Activated naive CD8-positive, alpha-beta T cell treated with anti-CD3 and anti-CD28 coated beads, Interleukin-2, amount 50 U/mL, for 16 hours (primary cell): ENCODE data around the gene EIF2S1.

Experiments used
- DNase-seq: peaks from one replicate; pipeline ENCODE4 v3.0.0-alpha.2; 2020; ENCODE audit warnings: low read depth, low spot score

Gene EIF2S1

DNA sequence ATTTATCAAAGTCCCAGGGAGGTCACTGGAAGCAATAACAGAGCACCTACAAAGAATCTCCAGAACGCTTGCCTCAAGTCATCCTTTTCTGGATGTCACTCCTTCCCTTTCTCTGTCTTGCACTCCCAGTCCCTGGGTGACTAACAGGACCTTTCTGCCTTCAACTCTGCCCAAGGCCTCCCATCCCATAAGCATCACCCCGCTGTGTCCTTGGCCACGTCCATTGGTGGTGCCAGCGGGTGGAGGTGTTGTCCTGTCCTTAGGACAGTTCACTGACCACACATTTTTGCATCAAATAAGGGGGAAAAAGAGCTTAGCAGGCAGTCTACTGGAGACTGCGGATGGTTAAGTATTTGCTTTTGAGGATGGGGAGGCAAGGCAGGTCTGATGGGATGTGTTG is 75.5 kb downstream of the EIF2S1 start:
- DNase-seq: no peak
